Activated naive CD4-positive, alpha-beta T cell treated with anti-CD3 and anti-CD28 coated beads, Interleukin-2, amount 50 U/mL, for 24 hours (primary cell): Measurements from ENCODE around the gene BAG2.

ENCODE experiments used
- H3K27ac Mint-ChIP-seq: one replicate; pipeline ENCODE4 v1.8.0; 2021; ENCODE audit warnings: mild to moderate bottlenecking, mixed read lengths
- H3K27me3 Mint-ChIP-seq: one replicate; pipeline ENCODE4 v1.8.0; 2021; ENCODE audit warnings: mixed read lengths
- H3K36me3 Mint-ChIP-seq: one replicate; pipeline ENCODE4 v1.8.0; 2021; ENCODE audit warnings: mixed read lengths
- H3K4me1 Mint-ChIP-seq: one replicate; pipeline ENCODE4 v1.8.0; 2021; ENCODE audit warnings: mixed read lengths
- H3K4me3 Mint-ChIP-seq: one replicate; pipeline ENCODE4 v1.8.0; 2021; ENCODE audit warnings: mild to moderate bottlenecking, mixed read lengths
- H3K9me3 Mint-ChIP-seq: one replicate; pipeline ENCODE4 v1.8.0; 2021; ENCODE audit warnings: mixed read lengths

Gene BAG2

GRCh38 chr6:57172136-57173055, at the start of gene BAG2:
TSS of gene BAG2 (plus strand) at chr6:57172326. CDS start at chr6:57172698, 372 bp downstream.
- H3K9me3 Mint-ChIP-seq: no peaks in the 10 kb centered on the region

GRCh38 chr6:57123111-57123510, 49.0 kb upstream of the BAG2 start:
- Mint-ChIP-seq H3K4me3 (no peak overlapping the region), H3K27me3 (no peaks in the 10 kb centered on the region), H3K27ac (no peak overlapping the region), H3K36me3 (peaks cover 30% of the 10 kb centered on the region), H3K9me3 (peaks cover 9% of the 10 kb centered on the region), H3K4me1 (peaks cover 35% of the 10 kb centered on the region)

More at GRCh38 chr6:57172136-57173055, at the start of gene BAG2:
- H3K36me3 Mint-ChIP-seq: no peaks in the 10 kb centered on the region
- peak within 1 kb of the TSS; percentile 90 for H3K27ac Mint-ChIP-seq
- peak within 1 kb of the TSS; percentile 90 for H3K4me3 Mint-ChIP-seq
- no peaks in the 10 kb centered on the region for H3K27me3 Mint-ChIP-seq
- H3K4me1 Mint-ChIP-seq: peaks cover 46% of the 10 kb centered on the region

GRCh38 chr6:57127763-57128162, 44.4 kb upstream of the BAG2 start:
- Mint-ChIP-seq H3K36me3 (peaks cover 13% of the 10 kb centered on the region), H3K4me3 (no peak overlapping the region), H3K27me3 (no peaks in the 10 kb centered on the region), H3K9me3 (no peaks in the 10 kb centered on the region), H3K27ac (no peak overlapping the region), H3K4me1 (peaks cover 15% of the 10 kb centered on the region)

- H3K27ac Mint-ChIP-seq: no peak overlapping the region
These were observed 41.4 kb upstream of the BAG2 start for GRCh38 chr6:57130661-57131177.

GRCh38 chr6:57134954-57135353, 37.2 kb upstream of the BAG2 start:
- Mint-ChIP-seq H3K36me3 (peaks cover 30% of the 10 kb centered on the region), H3K27ac (no peak overlapping the region), H3K9me3 (no peaks in the 10 kb centered on the region), H3K4me3 (no peak overlapping the region), H3K4me1 (peaks cover 3% of the 10 kb centered on the region), H3K27me3 (no peaks in the 10 kb centered on the region)

More at GRCh38 chr6:57130661-57131177, 41.4 kb upstream of the BAG2 start:
- H3K9me3 Mint-ChIP-seq: no peaks in the 10 kb centered on the region
- peaks cover 4% of the 10 kb centered on the region for H3K4me1 Mint-ChIP-seq
- H3K4me3 Mint-ChIP-seq: no peak overlapping the region
- H3K36me3 Mint-ChIP-seq: peaks cover 18% of the 10 kb centered on the region
- H3K27me3 Mint-ChIP-seq: no peaks in the 10 kb centered on the region

GRCh38 chr6:57135885-57136284, 36.2 kb upstream of the BAG2 start:
- Mint-ChIP-seq H3K9me3 (no peaks in the 10 kb centered on the region), H3K27me3 (no peaks in the 10 kb centered on the region), H3K4me1 (peaks cover 3% of the 10 kb centered on the region), H3K4me3 (no peak overlapping the region), H3K27ac (no peak overlapping the region), H3K36me3 (peaks cover 34% of the 10 kb centered on the region)

GRCh38 chr6:57137350-57137749, 34.8 kb upstream of the BAG2 start:
- Mint-ChIP-seq H3K4me3 (no peak overlapping the region), H3K4me1 (peaks cover 3% of the 10 kb centered on the region), H3K9me3 (no peaks in the 10 kb centered on the region), H3K36me3 (peaks cover 38% of the 10 kb centered on the region), H3K27ac (no peak overlapping the region), H3K27me3 (no peaks in the 10 kb centered on the region)

- Mint-ChIP-seq H3K36me3 (peaks cover 40% of the 10 kb centered on the region), H3K4me3 (no peak overlapping the region), H3K27ac (no peak overlapping the region), H3K9me3 (no peaks in the 10 kb centered on the region), H3K4me1 (peaks cover 3% of the 10 kb centered on the region), H3K27me3 (no peaks in the 10 kb centered on the region)
These were observed 34.1 kb upstream of the BAG2 start for GRCh38 chr6:57138026-57138425.

- H3K27me3 Mint-ChIP-seq: no peaks in the 10 kb centered on the region
- no peak overlapping the region for H3K4me3 Mint-ChIP-seq
- no peaks in the 10 kb centered on the region for H3K9me3 Mint-ChIP-seq
- H3K4me1 Mint-ChIP-seq: peaks cover 9% of the 10 kb centered on the region
- peaks cover 31% of the 10 kb centered on the region for H3K36me3 Mint-ChIP-seq
- H3K27ac Mint-ChIP-seq: no peak overlapping the region
These were observed 30.5 kb upstream of the BAG2 start for GRCh38 chr6:57141451-57142177.

- peaks cover 5% of the 10 kb centered on the region for H3K4me1 Mint-ChIP-seq
- H3K4me3 Mint-ChIP-seq: no peak overlapping the region
- no peak overlapping the region for H3K27ac Mint-ChIP-seq
- peaks cover 27% of the 10 kb centered on the region for H3K36me3 Mint-ChIP-seq
- H3K9me3 Mint-ChIP-seq: no peaks in the 10 kb centered on the region
- no peaks in the 10 kb centered on the region for H3K27me3 Mint-ChIP-seq
These were observed 30.0 kb upstream of the BAG2 start for GRCh38 chr6:57142178-57142525.

- Mint-ChIP-seq H3K9me3 (no peaks in the 10 kb centered on the region), H3K36me3 (peaks cover 31% of the 10 kb centered on the region), H3K27me3 (no peaks in the 10 kb centered on the region), H3K4me3 (no peak overlapping the region), H3K4me1 (peaks cover 19% of the 10 kb centered on the region), H3K27ac (no peak overlapping the region)
These were observed 28.4 kb upstream of the BAG2 start for GRCh38 chr6:57143690-57144089.

GRCh38 chr6:57147401-57147800, 24.7 kb upstream of the BAG2 start:
- Mint-ChIP-seq H3K9me3 (no peaks in the 10 kb centered on the region), H3K27me3 (no peaks in the 10 kb centered on the region), H3K4me1 (peaks cover 19% of the 10 kb centered on the region), H3K27ac (no peak overlapping the region), H3K36me3 (peaks cover 20% of the 10 kb centered on the region), H3K4me3 (no peak overlapping the region)

GRCh38 chr6:57147955-57148858, 23.9 kb upstream of the BAG2 start:
- peaks cover 16% of the 10 kb centered on the region for H3K36me3 Mint-ChIP-seq
- H3K27me3 Mint-ChIP-seq: no peaks in the 10 kb centered on the region
- H3K27ac Mint-ChIP-seq: peak overlapping the region; percentile 93
- no peaks in the 10 kb centered on the region for H3K9me3 Mint-ChIP-seq
- H3K4me3 Mint-ChIP-seq: no peak overlapping the region
- peaks cover 19% of the 10 kb centered on the region for H3K4me1 Mint-ChIP-seq

GRCh38 chr6:57158658-57159057, 13.5 kb upstream of the BAG2 start:
- Mint-ChIP-seq H3K4me3 (no peak overlapping the region), H3K27me3 (no peaks in the 10 kb centered on the region), H3K36me3 (peaks cover 14% of the 10 kb centered on the region), H3K4me1 (peaks cover 4% of the 10 kb centered on the region), H3K9me3 (no peaks in the 10 kb centered on the region), H3K27ac (no peak overlapping the region)

GRCh38 chr6:57159127-57159526, 13.0 kb upstream of the BAG2 start:
- H3K36me3 Mint-ChIP-seq: peaks cover 17% of the 10 kb centered on the region
- no peaks in the 10 kb centered on the region for H3K27me3 Mint-ChIP-seq
- no peaks in the 10 kb centered on the region for H3K9me3 Mint-ChIP-seq
- no peak overlapping the region for H3K27ac Mint-ChIP-seq
- peaks cover 4% of the 10 kb centered on the region for H3K4me1 Mint-ChIP-seq
- no peak overlapping the region for H3K4me3 Mint-ChIP-seq
